A673 (cell line): ENCODE data around the gene MRPS12.

ENCODE experiments used
- EZH2 ChIP-seq: fragments of 200-600 bp; sonication (generic); IDR thresholded peaks from 2 replicates; pipeline ENCODE4 v1.6.1; 2017; ENCODE audit warnings: borderline replicate concordance, low read depth, mild to moderate bottlenecking, mixed read lengths, antibody characterized with exemption, low read length; ENCODE audit not compliant: poor library complexity, severe bottlenecking
- TF ChIP-seq, protein P1 (sequence below): fragments of 300-800, 200-600 bp; sonication (generic); conservative IDR thresholded peaks from 2 replicates; pipeline ENCODE4 v1.5.1; 2017; ENCODE audit warnings: low read depth, mild to moderate bottlenecking, antibody characterized with exemption, low read length, moderate library complexity, mixed read lengths

GRCh38 chr19:38919837-38920601 lies 10.7 kb upstream of the MRPS12 start:
- TF ChIP-seq, protein P1, sequence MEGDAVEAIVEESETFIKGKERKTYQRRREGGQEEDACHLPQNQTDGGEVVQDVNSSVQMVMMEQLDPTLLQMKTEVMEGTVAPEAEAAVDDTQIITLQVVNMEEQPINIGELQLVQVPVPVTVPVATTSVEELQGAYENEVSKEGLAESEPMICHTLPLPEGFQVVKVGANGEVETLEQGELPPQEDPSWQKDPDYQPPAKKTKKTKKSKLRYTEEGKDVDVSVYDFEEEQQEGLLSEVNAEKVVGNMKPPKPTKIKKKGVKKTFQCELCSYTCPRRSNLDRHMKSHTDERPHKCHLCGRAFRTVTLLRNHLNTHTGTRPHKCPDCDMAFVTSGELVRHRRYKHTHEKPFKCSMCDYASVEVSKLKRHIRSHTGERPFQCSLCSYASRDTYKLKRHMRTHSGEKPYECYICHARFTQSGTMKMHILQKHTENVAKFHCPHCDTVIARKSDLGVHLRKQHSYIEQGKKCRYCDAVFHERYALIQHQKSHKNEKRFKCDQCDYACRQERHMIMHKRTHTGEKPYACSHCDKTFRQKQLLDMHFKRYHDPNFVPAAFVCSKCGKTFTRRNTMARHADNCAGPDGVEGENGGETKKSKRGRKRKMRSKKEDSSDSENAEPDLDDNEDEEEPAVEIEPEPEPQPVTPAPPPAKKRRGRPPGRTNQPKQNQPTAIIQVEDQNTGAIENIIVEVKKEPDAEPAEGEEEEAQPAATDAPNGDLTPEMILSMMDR: no peak
- TF ChIP-seq EZH2: no peak
